ENCODE results near the gene ERRFI1. TPM values are rescaled to one million over a fixed set of nuclear protein-coding genes. Genes with fewer than 3 reads are reported as not detected.
A peak's percentile ranks its signal among the peaks of the same experiment; 100 is the strongest.

Gene ERRFI1
- total RNA-seq, 1 experiment from 2014 or later = 37.2 TPM

DNA sequence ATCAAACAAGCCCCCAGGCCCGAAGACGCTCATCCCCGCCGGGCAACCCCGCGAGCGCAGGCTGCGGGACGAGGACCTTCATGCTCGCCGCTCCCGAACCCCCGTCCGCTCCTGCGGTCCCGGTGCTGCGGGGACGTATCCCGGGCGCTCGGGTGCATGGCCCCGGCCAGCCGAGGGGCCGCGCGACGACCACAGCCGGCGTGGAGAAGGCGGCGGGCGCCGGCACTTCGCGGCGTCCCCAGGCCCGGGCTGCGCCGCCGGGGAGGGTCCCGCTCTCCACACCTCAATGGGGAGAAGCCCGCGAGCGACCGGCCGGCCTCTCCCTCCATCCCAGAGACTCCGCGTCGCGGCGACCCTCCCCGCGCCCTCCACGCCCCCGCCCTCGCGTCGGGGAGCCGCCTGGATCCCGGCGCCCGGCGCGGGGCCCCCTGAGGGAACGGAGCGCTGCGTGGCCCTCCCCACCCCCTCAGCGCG is 401 bp downstream of the ERRFI1 start:
- Histone ChIP-seq H3K27me3 (replicated peaks; ENCODE audit: control insufficient read depth, insufficient read depth, low read length) (no peaks in the 10 kb centered on the region), H3K4me1 (peaks cover 48% of the 10 kb centered on the region), H3K36me3 (ENCODE audit: control insufficient read depth, insufficient read depth, low read length) (no peaks in the 10 kb centered on the region), H3K9me3 (no peaks in the 10 kb centered on the region), H3K4me3 (ENCODE audit: low read depth, low read length) (peak overlapping the region; percentile 50)
- Mint-ChIP-seq H3K36me3 (ENCODE audit: insufficient read depth, unreplicated experiment) (peaks cover 29% of the 10 kb centered on the region), H3K4me3 (ENCODE audit: unreplicated experiment) (peak overlapping the region; percentile 89), H3K27me3 (ENCODE audit: insufficient read depth, unreplicated experiment) (no peaks in the 10 kb centered on the region), H3K27ac (ENCODE audit: unreplicated experiment) (peak overlapping the region; percentile 88), H3K4me1 (ENCODE audit: low read depth, unreplicated experiment) (peaks cover 38% of the 10 kb centered on the region), H3K9me3 (ENCODE audit: unreplicated experiment) (no peaks in the 10 kb centered on the region)
- intact Hi-C loops (cut with micrococcal nuclease; ENCODE audit: unreplicated experiment) = loop anchor here (5.0 kb wide), 3 partner anchors 43 to 232 kb away; no protein-coding TSS in a partner anchor
- no peak for DNase-seq
- no TSS peak for BruUV-seq (replicated peaks)
- ChIA-PET CTCF (interaction anchor here (3.2 kb wide), 1 partner anchor 290 kb away, joined by 17 read pairs; no protein-coding TSS in a partner anchor), POLR2A (interaction anchor here (0.9 to 1.4 kb wide), 3 partner anchors 8 to 288 kb away, joined by 3 to 5 read pairs (median 3); no protein-coding TSS in a partner anchor)
- TF ChIP-seq CTCF (IDR thresholded peaks at IDR 0.05; ENCODE audit: insufficient read depth in 1 of 2, low read depth in 1 of 2, low read length in 1 of 2, severe bottlenecking in 1 of 2, unreplicated experiment in 1 of 2) = no peak

GRCh38 chr1:8025061-8025670 is 943 bp downstream of the ERRFI1 start:
- no peak for DNase-seq
- Mint-ChIP-seq H3K4me1 (ENCODE audit: low read depth, unreplicated experiment) (peaks cover 38% of the 10 kb centered on the region), H3K9me3 (ENCODE audit: unreplicated experiment) (no peaks in the 10 kb centered on the region), H3K27me3 (ENCODE audit: insufficient read depth, unreplicated experiment) (no peaks in the 10 kb centered on the region), H3K4me3 (ENCODE audit: unreplicated experiment) (peak overlapping the region; percentile 89), H3K36me3 (ENCODE audit: insufficient read depth, unreplicated experiment) (peaks cover 31% of the 10 kb centered on the region), H3K27ac (ENCODE audit: unreplicated experiment) (peak overlapping the region; percentile 88)
- H3K9me3 ChIP-seq = no peaks in the 10 kb centered on the region
- peaks cover 52% of the 10 kb centered on the region for H3K4me1 ChIP-seq
- no peak for TF ChIP-seq CTCF (IDR thresholded peaks at IDR 0.05; ENCODE audit: insufficient read depth in 1 of 2, low read depth in 1 of 2, low read length in 1 of 2, severe bottlenecking in 1 of 2, unreplicated experiment in 1 of 2)
- POLR2A ChIA-PET = no interaction called here
- H3K4me3 ChIP-seq (ENCODE audit: low read depth, low read length) = peak overlapping the region; percentile 50
- BruUV-seq (replicated peaks) = TSS peak; percentile 45
- H3K36me3 ChIP-seq (ENCODE audit: control insufficient read depth, insufficient read depth, low read length) = no peaks in the 10 kb centered on the region
- intact Hi-C loops (cut with micrococcal nuclease; ENCODE audit: unreplicated experiment) = loop anchor here (5.0 kb wide), 3 partner anchors 43 to 232 kb away; no protein-coding TSS in a partner anchor
- H3K27me3 ChIP-seq (replicated peaks; ENCODE audit: control insufficient read depth, insufficient read depth, low read length) = no peaks in the 10 kb centered on the region
- CTCF ChIA-PET = no interaction called here

DNA sequence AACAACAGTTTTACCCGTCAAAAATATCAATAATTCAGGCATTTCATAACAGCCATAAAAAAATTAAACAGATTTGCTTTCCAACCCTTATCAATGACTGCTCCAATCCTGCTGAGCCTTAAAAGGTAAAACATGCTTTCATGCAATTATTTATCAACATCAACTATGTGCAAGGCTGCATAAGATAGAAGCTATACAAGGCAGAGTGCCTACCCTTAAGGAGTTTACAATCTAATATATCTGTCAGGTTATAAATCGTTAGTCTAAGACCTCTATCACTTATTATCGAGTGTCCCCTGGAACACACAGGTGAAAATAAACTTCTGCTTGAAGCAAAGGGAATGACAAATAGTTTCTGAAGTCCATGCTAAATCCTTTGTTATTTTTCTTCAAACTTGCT is 1.8 kb downstream of the ERRFI1 start:
- no peaks in the 10 kb centered on the region for H3K9me3 ChIP-seq
- DNase-seq = no peak
- BruUV-seq (replicated peaks) = no TSS peak
- ChIA-PET POLR2A (interaction anchor here (0.6 kb wide), 1 partner anchor 66 kb away, joined by 4 read pairs; no protein-coding TSS in a partner anchor), CTCF (no interaction called here)
- Mint-ChIP-seq H3K27ac (ENCODE audit: unreplicated experiment) (no peak overlapping the region), H3K9me3 (ENCODE audit: unreplicated experiment) (no peaks in the 10 kb centered on the region), H3K36me3 (ENCODE audit: insufficient read depth, unreplicated experiment) (peaks cover 35% of the 10 kb centered on the region), H3K27me3 (ENCODE audit: insufficient read depth, unreplicated experiment) (no peaks in the 10 kb centered on the region), H3K4me1 (ENCODE audit: low read depth, unreplicated experiment) (peaks cover 42% of the 10 kb centered on the region), H3K4me3 (ENCODE audit: unreplicated experiment) (peak overlapping the region; percentile 89)
- peaks cover 60% of the 10 kb centered on the region for H3K4me1 ChIP-seq
- intact Hi-C loops (cut with micrococcal nuclease; ENCODE audit: unreplicated experiment) = no loop called here
- no peak for TF ChIP-seq CTCF (IDR thresholded peaks at IDR 0.05; ENCODE audit: insufficient read depth in 1 of 2, low read depth in 1 of 2, low read length in 1 of 2, severe bottlenecking in 1 of 2, unreplicated experiment in 1 of 2)
- H3K4me3 ChIP-seq (ENCODE audit: low read depth, low read length) = no peak overlapping the region; the same call in 1 of the 2 replicates
- H3K27me3 ChIP-seq (replicated peaks; ENCODE audit: control insufficient read depth, insufficient read depth, low read length) = no peaks in the 10 kb centered on the region
- H3K36me3 ChIP-seq (ENCODE audit: control insufficient read depth, insufficient read depth, low read length) = no peaks in the 10 kb centered on the region
